ENCODE data around the gene KDM4D. TPM values are rescaled to one million over a fixed set of nuclear protein-coding genes. Genes with fewer than 3 reads are reported as not detected.

The KDM4D gene
- total and polyA plus RNA-seq, 9 donors: 0.24 to 1.9 (median 0.92) TPM

DNA sequence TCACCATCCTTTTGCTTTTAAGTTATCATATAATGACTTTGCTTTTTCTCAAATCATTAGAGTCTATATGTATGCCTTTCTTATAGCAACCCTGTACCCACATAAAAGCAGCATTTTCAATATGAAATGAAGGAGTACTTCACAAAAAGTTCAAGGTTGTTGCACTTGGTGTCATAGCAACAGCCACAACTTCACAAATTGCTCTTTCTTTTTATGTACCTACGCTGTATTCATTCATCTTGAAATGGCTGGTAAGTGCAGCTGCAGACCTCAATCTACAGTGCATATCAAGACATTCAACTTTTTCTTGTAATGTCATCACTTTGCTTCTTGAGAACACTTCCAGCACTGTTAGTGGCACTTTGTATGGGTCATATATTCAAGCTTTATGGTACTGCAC, 18.8 kb upstream of the KDM4D start:
- Histone ChIP-seq H3K27me3 (no peaks in the 10 kb centered on the region), H3K27ac (no peak overlapping the region), H3K36me3 (no peaks in the 10 kb centered on the region), H3K4me3 (no peak overlapping the region), H3K9me3 (no peaks in the 10 kb centered on the region), H3K4me1 (ENCODE audit: insufficient read depth) (no peaks in the 10 kb centered on the region)
- TF ChIP-seq EP300 (IDR thresholded peaks at IDR 0.05) (no peak), POLR2A (IDR thresholded peaks at IDR 0.05) (no peak)
- TF ChIP-seq, protein P1, sequence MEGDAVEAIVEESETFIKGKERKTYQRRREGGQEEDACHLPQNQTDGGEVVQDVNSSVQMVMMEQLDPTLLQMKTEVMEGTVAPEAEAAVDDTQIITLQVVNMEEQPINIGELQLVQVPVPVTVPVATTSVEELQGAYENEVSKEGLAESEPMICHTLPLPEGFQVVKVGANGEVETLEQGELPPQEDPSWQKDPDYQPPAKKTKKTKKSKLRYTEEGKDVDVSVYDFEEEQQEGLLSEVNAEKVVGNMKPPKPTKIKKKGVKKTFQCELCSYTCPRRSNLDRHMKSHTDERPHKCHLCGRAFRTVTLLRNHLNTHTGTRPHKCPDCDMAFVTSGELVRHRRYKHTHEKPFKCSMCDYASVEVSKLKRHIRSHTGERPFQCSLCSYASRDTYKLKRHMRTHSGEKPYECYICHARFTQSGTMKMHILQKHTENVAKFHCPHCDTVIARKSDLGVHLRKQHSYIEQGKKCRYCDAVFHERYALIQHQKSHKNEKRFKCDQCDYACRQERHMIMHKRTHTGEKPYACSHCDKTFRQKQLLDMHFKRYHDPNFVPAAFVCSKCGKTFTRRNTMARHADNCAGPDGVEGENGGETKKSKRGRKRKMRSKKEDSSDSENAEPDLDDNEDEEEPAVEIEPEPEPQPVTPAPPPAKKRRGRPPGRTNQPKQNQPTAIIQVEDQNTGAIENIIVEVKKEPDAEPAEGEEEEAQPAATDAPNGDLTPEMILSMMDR (IDR thresholded peaks at IDR 0.05): no peak
- intact Hi-C loops (cut with DNase I): no loop called here
- WGBS, 3 donors: 14 to 40% (median 31%) methylated on average over 1 of the region's 1 CpG
- DNase-seq: no peak

DNA sequence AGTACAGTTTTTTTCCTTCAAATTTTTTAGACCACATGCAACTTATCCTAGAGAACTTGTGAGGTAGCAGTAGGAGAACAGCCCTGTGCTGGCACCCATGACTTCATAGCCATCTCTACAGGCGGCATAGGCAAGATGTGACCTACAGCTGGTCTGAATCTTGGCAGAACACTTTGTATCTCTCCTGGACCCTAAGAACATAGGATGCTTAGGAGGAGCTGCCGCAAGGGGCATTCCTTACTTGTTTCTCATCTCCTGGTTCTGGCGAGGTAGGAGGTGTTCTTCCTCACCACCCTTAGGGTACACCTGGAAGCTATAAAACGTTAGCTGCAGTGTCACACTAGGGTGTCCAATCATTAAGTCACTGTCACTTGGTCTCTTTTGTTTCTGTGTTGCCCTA, 16.5 kb upstream of the KDM4D start:
- intact Hi-C loops (cut with DNase I): no loop called here
- no peak for DNase-seq
- 49 to 54% (median 50%) methylated on average over 4 of the region's 4 CpGs for WGBS, 3 donors
- H3K36me3 ChIP-seq: no peaks in the 10 kb centered on the region
- H3K27ac ChIP-seq: no peak overlapping the region
- H3K9me3 ChIP-seq: no peaks in the 10 kb centered on the region
- no peaks in the 10 kb centered on the region for H3K27me3 ChIP-seq
- no peak for TF ChIP-seq POLR2A (IDR thresholded peaks at IDR 0.05)
- TF ChIP-seq, protein P1 (IDR thresholded peaks at IDR 0.05): no peak
- no peak for TF ChIP-seq EP300 (IDR thresholded peaks at IDR 0.05)
- H3K4me1 ChIP-seq (ENCODE audit: insufficient read depth): no peaks in the 10 kb centered on the region
- H3K4me3 ChIP-seq: no peak overlapping the region

DNA sequence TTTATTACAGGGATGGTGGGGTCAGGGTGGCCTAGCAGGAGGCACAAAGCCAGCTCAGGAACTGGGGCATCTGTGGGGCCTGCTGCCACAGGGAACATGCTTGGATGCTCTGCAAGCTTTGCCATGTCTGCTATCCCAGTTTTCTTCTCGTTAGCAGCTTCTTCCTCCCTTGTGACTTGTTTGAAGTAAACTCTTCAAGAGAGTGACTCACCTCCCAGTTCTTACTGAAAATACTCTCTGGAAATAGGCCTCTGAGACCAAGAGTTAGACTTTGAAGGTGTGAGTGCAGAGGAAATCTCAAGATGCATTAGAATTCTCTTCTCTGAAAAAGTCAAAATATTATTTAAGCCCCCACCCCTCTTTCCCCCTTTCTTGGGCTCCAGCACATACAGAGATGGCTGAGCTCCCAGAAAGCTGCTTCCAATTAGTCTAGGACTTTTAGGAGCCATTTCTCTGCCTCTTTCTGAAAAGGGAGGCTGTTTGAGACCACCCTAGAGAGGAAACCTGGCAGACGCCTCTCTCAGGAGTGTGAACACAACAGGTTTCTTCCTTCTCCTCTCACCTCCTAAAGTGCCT, 15.3 kb upstream of the KDM4D start:
- Histone ChIP-seq H3K36me3 (no peaks in the 10 kb centered on the region), H3K27me3 (no peaks in the 10 kb centered on the region), H3K4me1 (ENCODE audit: insufficient read depth) (no peaks in the 10 kb centered on the region), H3K27ac (no peak overlapping the region), H3K9me3 (no peaks in the 10 kb centered on the region), H3K4me3 (no peak overlapping the region)
- TF ChIP-seq POLR2A (IDR thresholded peaks at IDR 0.05) (no peak), EP300 (IDR thresholded peaks at IDR 0.05) (no peak)
- TF ChIP-seq, protein P1 (IDR thresholded peaks at IDR 0.05): no peak
- intact Hi-C loops (cut with DNase I): no loop called here
- DNase-seq: no peak
- 32 to 37% (median 33%) methylated on average over 2 of the region's 2 CpGs for WGBS, 3 donors

DNA sequence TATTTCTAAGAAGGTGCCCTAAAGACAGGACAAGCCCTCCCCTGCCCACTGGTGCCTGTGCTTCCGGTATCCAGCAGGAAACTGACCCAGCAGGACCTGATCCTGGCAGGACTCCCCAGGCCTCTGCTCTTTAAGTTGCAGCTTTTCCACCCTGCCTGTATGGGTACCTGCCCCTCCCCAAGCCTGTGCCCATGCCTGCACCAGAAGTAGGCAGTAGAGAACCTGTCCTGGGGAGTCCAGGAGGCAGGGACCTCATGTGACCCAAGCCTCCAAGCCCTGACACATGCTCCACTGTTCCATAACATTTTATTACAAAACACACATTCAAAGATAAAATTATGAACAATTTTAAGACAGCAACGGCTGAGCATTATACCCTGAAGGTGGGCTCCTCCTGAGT, 14.3 kb upstream of the KDM4D start:
- TF ChIP-seq POLR2A (IDR thresholded peaks at IDR 0.05) (no peak), EP300 (IDR thresholded peaks at IDR 0.05) (no peak)
- TF ChIP-seq, protein P1 (IDR thresholded peaks at IDR 0.05): no peak
- intact Hi-C loops (cut with DNase I): no loop called here

More for the DNA sequence above, 14.3 kb upstream of the KDM4D start:
- Histone ChIP-seq H3K4me1 (ENCODE audit: insufficient read depth) (no peaks in the 10 kb centered on the region), H3K27ac (no peak overlapping the region), H3K36me3 (no peaks in the 10 kb centered on the region), H3K27me3 (no peaks in the 10 kb centered on the region), H3K9me3 (no peaks in the 10 kb centered on the region), H3K4me3 (no peak overlapping the region)
- 64 to 78% (median 66%) methylated on average over 2 of the region's 2 CpGs for WGBS, 3 donors
- no peak for DNase-seq

Measured in ovary (tissue), 9 donors.